Measurements from ENCODE around the gene MAP2K6. TPM values are rescaled to one million over a fixed set of nuclear protein-coding genes. Genes with fewer than 3 reads are reported as not detected.
A peak's percentile ranks its signal among the peaks of the same experiment; 100 is the strongest.

Gene MAP2K6
- total and polyA plus RNA-seq, 4 donors = 0.75 to 6.4 (median 3.9) TPM

- Histone ChIP-seq H3K4me1 (ENCODE audit: control insufficient read depth in 1 of 2, insufficient read depth in 2 of 2, low read length in 2 of 2) (no peaks in the 10 kb centered on the region), H3K4me3 (ENCODE audit: low read length in 2 of 2) (no peak overlapping the region), H3K27ac (ENCODE audit: low read depth in 1 of 2, low read length in 2 of 2) (no peak overlapping the region), H3K27me3 (ENCODE audit: control insufficient read depth in 1 of 2, insufficient read depth in 2 of 2, low read length in 1 of 2) (no peaks in the 10 kb centered on the region), H3K36me3 (ENCODE audit: control insufficient read depth in 1 of 2, insufficient read depth in 2 of 2, low read length in 1 of 2) (no peaks in the 10 kb centered on the region), H3K9me3 (ENCODE audit: control insufficient read depth, low read length) (no peaks in the 10 kb centered on the region)
- intact Hi-C loops (cut with DNase I) = no loop called here
- WGBS, 2 donors = 5 to 11% methylated on average over 5 of the region's 5 CpGs
- DNase-seq (no peak), ATAC-seq (ENCODE audit: low FRiP score) (peak; percentile 64)
Observed at GRCh38 chr17:69447726-69448125, 33.2 kb downstream of the MAP2K6 start.

GRCh38 chr17:69448431-69449102 is 34.1 kb downstream of the MAP2K6 start:
- ATAC-seq (ENCODE audit: low FRiP score) = peak; percentile 59
- DNase-seq = no peak
- Histone ChIP-seq H3K36me3 (ENCODE audit: control insufficient read depth in 1 of 2, insufficient read depth in 2 of 2, low read length in 1 of 2) (no peaks in the 10 kb centered on the region), H3K4me3 (ENCODE audit: low read length in 2 of 2) (no peak overlapping the region), H3K27me3 (ENCODE audit: control insufficient read depth in 1 of 2, insufficient read depth in 2 of 2, low read length in 1 of 2) (no peaks in the 10 kb centered on the region), H3K4me1 (ENCODE audit: control insufficient read depth in 1 of 2, insufficient read depth in 2 of 2, low read length in 2 of 2) (no peaks in the 10 kb centered on the region), H3K27ac (ENCODE audit: low read depth in 1 of 2, low read length in 2 of 2) (no peak overlapping the region), H3K9me3 (ENCODE audit: control insufficient read depth, low read length) (no peaks in the 10 kb centered on the region)
- intact Hi-C loops (cut with DNase I) = no loop called here
- WGBS, 2 donors = 58 to 59% methylated on average over 16 of the region's 16 CpGs

DNA sequence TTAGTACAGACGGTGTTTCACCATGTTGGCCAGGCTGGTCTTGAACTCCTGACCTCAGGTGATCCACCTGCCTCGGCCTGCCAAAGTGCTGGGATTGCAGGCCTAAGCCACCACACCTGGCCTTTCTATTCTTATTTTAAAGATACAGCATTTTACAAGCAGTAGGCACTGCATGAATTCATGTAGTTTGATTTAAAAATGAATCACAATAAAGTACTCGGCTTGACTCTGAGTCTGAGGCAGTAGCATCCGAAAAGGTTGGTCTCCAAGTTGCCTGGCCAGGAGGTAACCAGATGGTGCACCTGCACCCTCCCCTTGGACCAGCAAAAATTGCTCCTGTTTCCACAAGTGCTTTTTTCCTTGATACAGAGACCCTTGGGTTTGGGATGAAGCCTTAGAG is 35.6 kb downstream of the MAP2K6 start:
- Histone ChIP-seq H3K9me3 (ENCODE audit: control insufficient read depth, low read length) (no peaks in the 10 kb centered on the region), H3K27me3 (ENCODE audit: control insufficient read depth in 1 of 2, insufficient read depth in 2 of 2, low read length in 1 of 2) (no peaks in the 10 kb centered on the region), H3K4me1 (ENCODE audit: control insufficient read depth in 1 of 2, insufficient read depth in 2 of 2, low read length in 2 of 2) (no peaks in the 10 kb centered on the region), H3K36me3 (ENCODE audit: control insufficient read depth in 1 of 2, insufficient read depth in 2 of 2, low read length in 1 of 2) (no peaks in the 10 kb centered on the region), H3K4me3 (ENCODE audit: low read length in 2 of 2) (no peak overlapping the region), H3K27ac (ENCODE audit: low read depth in 1 of 2, low read length in 2 of 2) (no peak overlapping the region)
- ATAC-seq (ENCODE audit: low FRiP score) (no peak), DNase-seq (no peak)
- 89 to 92% methylated on average over 4 of the region's 4 CpGs for WGBS, 2 donors
- intact Hi-C loops (cut with DNase I) = no loop called here

- intact Hi-C loops (cut with DNase I) = no loop called here
- H3K9me3 ChIP-seq (ENCODE audit: control insufficient read depth, low read length) = no peaks in the 10 kb centered on the region
- ATAC-seq (ENCODE audit: low FRiP score) (no peak), DNase-seq (no peak)
- H3K4me1 ChIP-seq (ENCODE audit: control insufficient read depth in 1 of 2, insufficient read depth in 2 of 2, low read length in 2 of 2) = no peaks in the 10 kb centered on the region
- no peaks in the 10 kb centered on the region for H3K36me3 ChIP-seq (ENCODE audit: control insufficient read depth in 1 of 2, insufficient read depth in 2 of 2, low read length in 1 of 2)
- no peaks in the 10 kb centered on the region for H3K27me3 ChIP-seq (ENCODE audit: control insufficient read depth in 1 of 2, insufficient read depth in 2 of 2, low read length in 1 of 2)
- 87 to 94% methylated on average over 7 of the region's 7 CpGs for WGBS, 2 donors
- H3K27ac ChIP-seq (ENCODE audit: low read depth in 1 of 2, low read length in 2 of 2) = no peak overlapping the region
- H3K4me3 ChIP-seq (ENCODE audit: low read length in 2 of 2) = no peak overlapping the region
Observed at GRCh38 chr17:69450918-69451317, 36.4 kb downstream of the MAP2K6 start.

DNA sequence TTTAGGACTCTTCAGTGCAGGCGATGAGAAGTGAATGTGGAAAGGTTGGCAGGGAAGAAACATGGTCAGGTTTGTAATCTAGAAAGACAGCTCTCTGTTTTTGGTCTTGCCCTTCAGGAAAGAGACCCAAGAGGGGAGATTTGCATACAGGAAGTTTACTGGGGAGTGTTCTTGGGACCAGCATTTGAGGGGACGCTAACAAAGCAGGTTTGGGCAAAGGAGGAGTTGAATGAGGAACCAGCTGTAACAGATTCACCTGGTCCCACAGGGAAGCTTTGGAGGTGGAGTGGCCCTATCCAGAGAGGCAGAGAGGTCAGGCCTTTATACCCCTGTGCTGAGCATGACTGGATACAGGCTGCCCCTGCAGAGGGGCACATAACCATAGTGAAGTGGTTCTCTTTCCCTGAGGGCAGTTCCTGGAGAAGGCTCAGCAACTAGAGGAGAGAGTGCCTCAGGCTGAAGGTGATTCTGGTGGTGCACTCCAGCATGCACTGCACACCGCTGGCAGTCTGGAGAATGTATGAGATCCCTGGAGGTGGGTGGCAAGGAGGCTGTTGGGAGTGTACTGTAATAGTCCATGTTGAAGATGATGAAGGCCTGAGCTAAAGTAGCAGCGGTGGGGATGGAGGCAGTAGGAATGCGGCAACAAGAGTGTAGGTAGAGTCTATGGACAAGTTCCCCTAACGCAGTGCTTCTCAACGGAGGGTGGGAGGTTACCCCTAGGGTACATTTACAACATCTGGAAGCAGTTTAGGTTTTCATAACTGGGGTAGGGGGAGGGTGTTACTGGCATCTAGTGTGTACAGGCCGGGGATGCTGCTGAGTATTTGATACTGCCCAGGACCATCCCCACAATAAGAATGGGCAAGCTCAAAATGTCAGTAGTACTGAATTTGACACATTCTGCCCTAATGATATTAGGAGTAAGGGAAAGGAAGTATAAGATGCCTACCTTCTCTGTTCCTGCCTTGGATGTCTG is 37.2 kb downstream of the MAP2K6 start:
- Histone ChIP-seq H3K36me3 (ENCODE audit: control insufficient read depth in 1 of 2, insufficient read depth in 2 of 2, low read length in 1 of 2) (no peaks in the 10 kb centered on the region), H3K27ac (ENCODE audit: low read depth in 1 of 2, low read length in 2 of 2) (no peak overlapping the region), H3K9me3 (ENCODE audit: control insufficient read depth, low read length) (no peaks in the 10 kb centered on the region), H3K4me1 (ENCODE audit: control insufficient read depth in 1 of 2, insufficient read depth in 2 of 2, low read length in 2 of 2) (no peaks in the 10 kb centered on the region), H3K27me3 (ENCODE audit: control insufficient read depth in 1 of 2, insufficient read depth in 2 of 2, low read length in 1 of 2) (no peaks in the 10 kb centered on the region), H3K4me3 (ENCODE audit: low read length in 2 of 2) (no peak overlapping the region)
- intact Hi-C loops (cut with DNase I) = no loop called here
- ATAC-seq (ENCODE audit: low FRiP score) (peak; percentile 41), DNase-seq (no peak)
- WGBS, 2 donors = 95 to 96% methylated on average over 8 of the region's 8 CpGs

- no peak overlapping the region for H3K27ac ChIP-seq (ENCODE audit: low read depth in 1 of 2, low read length in 2 of 2)
- intact Hi-C loops (cut with DNase I) = no loop called here
- DNase-seq = no peak
- no peaks in the 10 kb centered on the region for H3K4me1 ChIP-seq (ENCODE audit: control insufficient read depth in 1 of 2, insufficient read depth in 2 of 2, low read length in 2 of 2)
- H3K36me3 ChIP-seq (ENCODE audit: control insufficient read depth in 1 of 2, insufficient read depth in 2 of 2, low read length in 1 of 2) = no peaks in the 10 kb centered on the region
- H3K27me3 ChIP-seq (ENCODE audit: control insufficient read depth in 1 of 2, insufficient read depth in 2 of 2, low read length in 1 of 2) = no peaks in the 10 kb centered on the region
- no peaks in the 10 kb centered on the region for H3K9me3 ChIP-seq (ENCODE audit: control insufficient read depth, low read length)
- no peak overlapping the region for H3K4me3 ChIP-seq (ENCODE audit: low read length in 2 of 2)
- 95 to 96% methylated on average over 8 of the region's 8 CpGs for WGBS, 2 donors
- no peak for ATAC-seq (ENCODE audit: low FRiP score)
Observed at GRCh38 chr17:69452664-69453260, 38.3 kb downstream of the MAP2K6 start.

- no peak for ATAC-seq (ENCODE audit: low FRiP score)
- no peaks in the 10 kb centered on the region for H3K27me3 ChIP-seq (ENCODE audit: control insufficient read depth in 1 of 2, insufficient read depth in 2 of 2, low read length in 1 of 2)
- DNase-seq = no peak
- H3K27ac ChIP-seq (ENCODE audit: low read depth in 1 of 2, low read length in 2 of 2) = no peak overlapping the region
- H3K9me3 ChIP-seq (ENCODE audit: control insufficient read depth, low read length) = no peaks in the 10 kb centered on the region
- H3K4me1 ChIP-seq (ENCODE audit: control insufficient read depth in 1 of 2, insufficient read depth in 2 of 2, low read length in 2 of 2) = no peaks in the 10 kb centered on the region
- no peaks in the 10 kb centered on the region for H3K36me3 ChIP-seq (ENCODE audit: control insufficient read depth in 1 of 2, insufficient read depth in 2 of 2, low read length in 1 of 2)
- intact Hi-C loops (cut with DNase I) = no loop called here
- no peak overlapping the region for H3K4me3 ChIP-seq (ENCODE audit: low read length in 2 of 2)
- 91 to 92% methylated on average over 4 of the region's 4 CpGs for WGBS, 2 donors
Observed at GRCh38 chr17:69454051-69454450, 39.6 kb downstream of the MAP2K6 start.

DNA sequence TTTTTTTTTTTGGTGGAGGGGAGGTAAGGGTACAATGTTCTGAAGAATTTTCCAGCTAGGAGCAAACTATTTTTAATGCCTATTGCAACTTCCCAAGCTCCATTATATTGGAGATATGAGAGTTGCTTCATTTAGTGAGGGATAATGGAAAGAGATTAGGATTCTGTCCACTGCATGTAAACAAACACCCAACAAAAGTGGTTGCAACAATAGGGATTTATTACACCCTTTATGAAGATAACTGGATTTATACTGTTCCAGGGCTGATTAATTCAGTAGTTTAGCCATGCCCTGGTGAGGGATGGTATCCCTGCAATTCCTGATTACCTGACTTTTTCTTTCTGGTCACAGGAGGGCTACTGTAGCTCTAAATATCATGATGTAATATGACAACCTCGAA is 40.5 kb downstream of the MAP2K6 start:
- intact Hi-C loops (cut with DNase I) = no loop called here
- Histone ChIP-seq H3K27ac (ENCODE audit: low read depth in 1 of 2, low read length in 2 of 2) (no peak overlapping the region), H3K36me3 (ENCODE audit: control insufficient read depth in 1 of 2, insufficient read depth in 2 of 2, low read length in 1 of 2) (no peaks in the 10 kb centered on the region), H3K4me1 (ENCODE audit: control insufficient read depth in 1 of 2, insufficient read depth in 2 of 2, low read length in 2 of 2) (no peaks in the 10 kb centered on the region), H3K27me3 (ENCODE audit: control insufficient read depth in 1 of 2, insufficient read depth in 2 of 2, low read length in 1 of 2) (no peaks in the 10 kb centered on the region), H3K4me3 (ENCODE audit: low read length in 2 of 2) (no peak overlapping the region), H3K9me3 (ENCODE audit: control insufficient read depth, low read length) (no peaks in the 10 kb centered on the region)
- DNase-seq = no peak
- 60 to 89% methylated on average over 1 of the region's 1 CpG for WGBS, 2 donors
- ATAC-seq (ENCODE audit: low FRiP score) = no peak

All from aorta (tissue), 5 donors.